Brain microvascular endothelial cell (primary cell): ENCODE results near the gene SHLD1.
"Not testable (repeated sequence)": the region's sequence is repeated elsewhere in the genome, so short reads cannot be mapped to it uniquely, and the experiment has no call there.

ENCODE experiments used
- DNase-seq: peaks from one replicate; pipeline ENCODE4 v3.0.0-alpha.2; 2020
- H3K27ac ChIP-seq: fragments of 250-450 bp; sonication (Bioruptor Pico); 2 replicates; pipeline ENCODE4 v1.5.1; 2020; ENCODE audit warnings: mild to moderate bottlenecking, moderate library complexity
- H3K27me3 ChIP-seq: fragments of 250-450 bp; sonication (Bioruptor Pico); replicated peaks from 2 replicates; pipeline ENCODE4 v1.5.1; 2020; ENCODE audit warnings: mild to moderate bottlenecking
- H3K36me3 ChIP-seq: fragments of 250-450 bp; sonication (Bioruptor Pico); replicated peaks from 2 replicates; pipeline ENCODE4 v1.5.1; 2020; ENCODE audit warnings: mild to moderate bottlenecking
- H3K4me3 ChIP-seq: 2 replicates; pipeline ENCODE4 v1.5.1; 2011; ENCODE audit warnings: low read depth, mild to moderate bottlenecking, control low read depth, low read length, moderate library complexity
- in situ Hi-C: cut with HindIII; loops from 2 replicates; pipeline ENCODE4 v1.10.0; 2017; ENCODE audit warnings: low sequenced_read_pairs, low pct_ligation_motif_present
- TF ChIP-seq, protein P1 (sequence below): IDR thresholded peaks from 2 replicates; pipeline ENCODE4 v1.5.1; 2011; ENCODE audit warnings: low read depth, mild to moderate bottlenecking, moderate library complexity, low read length, control low read depth, inconsistent platforms; ENCODE audit errors: missing control alignments

SHLD1 gene

GRCh38 chr20:5779071-5779900 is 29.1 kb downstream of the SHLD1 start:
- in situ Hi-C loops, result loop anchor here (25.0 kb wide), 1 partner anchor 217 kb away; no protein-coding TSS in a partner anchor
- TF ChIP-seq, protein P1, sequence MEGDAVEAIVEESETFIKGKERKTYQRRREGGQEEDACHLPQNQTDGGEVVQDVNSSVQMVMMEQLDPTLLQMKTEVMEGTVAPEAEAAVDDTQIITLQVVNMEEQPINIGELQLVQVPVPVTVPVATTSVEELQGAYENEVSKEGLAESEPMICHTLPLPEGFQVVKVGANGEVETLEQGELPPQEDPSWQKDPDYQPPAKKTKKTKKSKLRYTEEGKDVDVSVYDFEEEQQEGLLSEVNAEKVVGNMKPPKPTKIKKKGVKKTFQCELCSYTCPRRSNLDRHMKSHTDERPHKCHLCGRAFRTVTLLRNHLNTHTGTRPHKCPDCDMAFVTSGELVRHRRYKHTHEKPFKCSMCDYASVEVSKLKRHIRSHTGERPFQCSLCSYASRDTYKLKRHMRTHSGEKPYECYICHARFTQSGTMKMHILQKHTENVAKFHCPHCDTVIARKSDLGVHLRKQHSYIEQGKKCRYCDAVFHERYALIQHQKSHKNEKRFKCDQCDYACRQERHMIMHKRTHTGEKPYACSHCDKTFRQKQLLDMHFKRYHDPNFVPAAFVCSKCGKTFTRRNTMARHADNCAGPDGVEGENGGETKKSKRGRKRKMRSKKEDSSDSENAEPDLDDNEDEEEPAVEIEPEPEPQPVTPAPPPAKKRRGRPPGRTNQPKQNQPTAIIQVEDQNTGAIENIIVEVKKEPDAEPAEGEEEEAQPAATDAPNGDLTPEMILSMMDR, result no peak

GRCh38 chr20:5780846-5781217 is 30.6 kb downstream of the SHLD1 start:
- Histone ChIP-seq H3K4me3 (no peak overlapping the region), H3K27ac (no peak overlapping the region), H3K36me3 (no peaks in the 10 kb centered on the region), H3K27me3 (no peaks in the 10 kb centered on the region)
- in situ Hi-C loops, result loop anchor here (25.0 kb wide), 1 partner anchor 219 kb away; no protein-coding TSS in a partner anchor
- TF ChIP-seq, protein P1, result no peak
- no peak for DNase-seq

More at GRCh38 chr20:5779071-5779900, 29.1 kb downstream of the SHLD1 start:
- DNase-seq, result no peak
- Histone ChIP-seq H3K36me3 (no peaks in the 10 kb centered on the region), H3K27ac (no peak overlapping the region), H3K4me3 (no peak overlapping the region), H3K27me3 (no peaks in the 10 kb centered on the region)

- H3K27me3 ChIP-seq, H3K36me3 ChIP-seq, H3K27ac ChIP-seq, H3K4me3 ChIP-seq, DNase-seq: not testable (repeated sequence)
- in situ Hi-C loops, result loop anchor here (25.0 kb wide), 1 partner anchor 219 kb away; no protein-coding TSS in a partner anchor
Observed at GRCh38 chr20:5781367-5781766, 31.2 kb downstream of the SHLD1 start.

DNA sequence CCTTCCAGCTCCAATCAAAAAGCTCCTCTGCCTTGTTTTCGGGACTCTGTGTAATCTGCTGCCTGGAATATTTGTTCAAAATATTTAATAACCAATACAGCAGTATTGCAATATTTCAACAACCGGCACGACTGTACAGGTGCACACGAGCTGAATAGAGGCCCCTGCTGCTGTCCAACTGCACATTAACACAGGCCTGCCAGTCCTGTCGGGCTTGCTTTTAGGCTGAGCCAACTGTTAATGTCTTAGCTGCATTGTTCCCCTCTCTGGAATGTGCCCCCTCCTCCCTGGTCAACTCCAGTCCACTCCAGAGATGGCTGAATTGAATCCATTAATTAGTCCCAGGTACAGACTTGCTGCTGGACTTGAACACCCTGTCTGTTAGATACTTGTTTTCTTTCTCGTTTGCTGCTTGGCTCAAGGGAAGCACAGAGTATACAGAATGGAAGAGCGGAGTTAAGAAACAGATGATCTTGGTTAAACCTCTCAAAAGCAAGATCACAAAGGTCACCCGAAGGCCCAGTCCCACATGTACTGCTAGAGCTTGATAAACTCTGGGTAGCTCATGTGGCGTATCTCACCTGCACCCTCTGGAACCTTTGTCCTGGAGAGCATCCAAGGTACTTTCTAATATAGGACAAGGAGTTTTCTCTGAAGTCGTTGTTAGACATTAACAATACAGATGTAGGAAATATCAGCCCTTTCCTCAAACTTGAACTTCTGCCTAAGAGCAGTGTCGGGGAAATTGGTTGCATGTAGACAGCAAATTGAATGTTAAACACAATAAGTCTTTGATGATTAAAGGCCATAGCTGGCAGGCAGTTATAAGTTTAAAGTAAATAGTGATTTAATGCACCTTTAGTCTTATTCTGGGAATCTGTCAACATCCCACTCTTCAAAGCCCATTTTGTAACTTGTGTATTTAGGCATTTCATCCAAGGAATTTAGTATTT is 31.9 kb downstream of the SHLD1 start:
- Histone ChIP-seq H3K27me3 (no peaks in the 10 kb centered on the region), H3K36me3 (no peaks in the 10 kb centered on the region), H3K4me3 (no peak overlapping the region), H3K27ac (no peak overlapping the region)
- TF ChIP-seq, protein P1, result no peak
- no peak for DNase-seq
- in situ Hi-C loops, result loop anchor here (25.0 kb wide), 1 partner anchor 220 kb away; no protein-coding TSS in a partner anchor

DNA sequence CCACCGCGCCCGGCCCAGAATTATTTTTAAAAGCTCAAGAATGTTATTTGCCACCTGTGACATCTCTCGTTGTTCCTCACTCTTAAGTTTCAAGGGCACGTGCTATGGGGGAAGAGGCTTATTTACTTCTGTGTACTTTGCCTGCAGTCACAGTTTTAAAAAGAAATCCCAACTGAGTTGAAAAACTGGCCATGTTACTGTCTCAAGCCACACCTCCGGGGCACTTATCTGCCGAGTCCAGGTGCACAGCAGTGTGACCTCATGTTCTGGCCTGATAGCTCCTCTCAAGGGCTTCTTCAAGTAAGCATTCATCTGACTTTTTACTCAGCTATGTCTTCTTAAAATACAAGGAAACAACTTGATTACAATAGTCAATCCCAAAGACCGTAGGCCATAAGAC is 34.5 kb downstream of the SHLD1 start:
- Histone ChIP-seq H3K4me3 (no peak overlapping the region), H3K27me3 (no peaks in the 10 kb centered on the region), H3K36me3 (no peaks in the 10 kb centered on the region), H3K27ac (no peak overlapping the region)
- DNase-seq, result no peak
- TF ChIP-seq, protein P1, result no peak
- in situ Hi-C loops, result loop anchor here (25.0 kb wide), 1 partner anchor 222 kb away; no protein-coding TSS in a partner anchor

DNA sequence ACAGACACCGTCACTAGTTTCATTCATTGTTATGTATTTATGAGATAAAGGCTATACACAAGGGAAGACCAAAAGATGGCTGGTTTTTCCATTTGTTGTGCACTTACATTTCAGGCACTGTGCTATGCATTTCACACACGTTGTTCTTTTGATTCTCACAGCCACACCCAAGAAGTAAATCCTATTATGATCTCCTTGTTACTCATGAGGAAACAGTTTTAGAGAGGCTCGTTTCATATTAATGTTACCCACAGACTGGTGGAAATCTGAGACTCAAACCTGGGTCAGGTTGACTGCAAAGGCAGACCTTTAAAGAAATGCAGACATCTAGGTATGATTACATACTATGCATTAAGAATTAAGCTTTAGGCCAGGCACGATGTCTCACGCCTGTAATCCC is 34.9 kb downstream of the SHLD1 start:
- Histone ChIP-seq H3K4me3 (no peak overlapping the region), H3K27me3 (no peaks in the 10 kb centered on the region), H3K27ac (no peak overlapping the region), H3K36me3 (no peaks in the 10 kb centered on the region)
- DNase-seq, result no peak
- in situ Hi-C loops, result loop anchor here (25.0 kb wide), 1 partner anchor 223 kb away; no protein-coding TSS in a partner anchor
- TF ChIP-seq, protein P1, result no peak
